PC-9 (cell line): ENCODE data around the gene RNF157. TPM values are rescaled to one million over a fixed set of nuclear protein-coding genes. Genes with fewer than 3 reads are reported as not detected.

Experiments
- BruUV-seq: library from RNA; stranded (reverse); fragments of 400-500 nt; replicated peaks from 2 replicates; lab custom pipeline; 2021; lab: Mats Ljungman, UMichigan
- CTCF ChIA-PET: fragments of 300-600 bp; sonication (Branson Sonifier 250); formaldehyde crosslinking; loops from one replicate; lab custom pipeline; 2022; ENCODE audit warnings: antibody characterized with exemption; lab: Charles Lee
- POLR2A ChIA-PET: fragments of 300-600 bp; sonication (Branson Sonifier 250); formaldehyde crosslinking; loops from one replicate; lab custom pipeline; 2022; ENCODE audit warnings: antibody characterized with exemption; ENCODE audit not compliant: unreplicated experiment; lab: Charles Lee
- DNase-seq, 2 experiments: peaks; one replicate each; pipeline versions ENCODE4 v3.0.0 to v3.0.0-alpha.2; 2015 to 2022; ENCODE audit warnings: mixed read lengths in 1 of 2
- H2AFZ ChIP-seq: fragments of 200-600 bp; sonication (generic); 2 replicates; pipeline ENCODE4 v1.8.1; 2017; ENCODE audit warnings: antibody characterized with exemption
- H3F3A ChIP-seq: fragments of 200-600 bp; sonication (generic); 2 replicates; pipeline ENCODE4 v1.8.1; 2017; ENCODE audit warnings: antibody characterized with exemption, mild to moderate bottlenecking, low read depth; ENCODE audit not compliant: insufficient read depth
- H3K27ac ChIP-seq: fragments of 200-600 bp; sonication (generic); 2 replicates; pipeline ENCODE4 v1.6.1; 2016; ENCODE audit warnings: mixed run types
- H3K27me3 ChIP-seq: fragments of 200-600 bp; sonication (generic); 2 replicates; pipeline ENCODE4 v1.6.1; 2016; ENCODE audit warnings: low read depth, mixed run types; ENCODE audit not compliant: insufficient read depth
- H3K36me3 ChIP-seq: fragments of 200-600 bp; sonication (generic); 2 replicates; pipeline ENCODE4 v1.6.1; 2016; ENCODE audit warnings: low read depth, mixed run types
- H3K4me1 ChIP-seq: fragments of 200-600 bp; sonication (generic); replicated peaks from 2 replicates; pipeline ENCODE4 v1.6.1; 2016; ENCODE audit warnings: mixed run types; ENCODE audit not compliant: insufficient read depth
- H3K4me2 ChIP-seq: fragments of 200-600 bp; sonication (generic); 2 replicates; pipeline ENCODE4 v1.6.1; 2017; ENCODE audit warnings: mixed run types
- H3K4me3 ChIP-seq: fragments of 200-600 bp; sonication (generic); 2 replicates; pipeline ENCODE4 v1.6.1; 2016; ENCODE audit warnings: mixed run types
- H3K79me2 ChIP-seq: fragments of 200-600 bp; sonication (generic); 2 replicates; pipeline ENCODE4 v1.6.1; 2017; ENCODE audit warnings: low read depth, mixed run types
- H3K9me2 ChIP-seq: fragments of 200-600 bp; sonication (generic); 2 replicates; pipeline ENCODE4 v1.8.1; 2017; ENCODE audit warnings: mild to moderate bottlenecking; ENCODE audit not compliant: insufficient read depth
- H3K9me3 ChIP-seq: fragments of 200-600 bp; sonication (generic); 2 replicates; pipeline ENCODE4 v1.8.1; 2016; ENCODE audit warnings: low read depth; ENCODE audit not compliant: insufficient read depth
- H4K20me1 ChIP-seq: fragments of 200-600 bp; sonication (generic); 2 replicates; pipeline ENCODE4 v1.8.1; 2017; ENCODE audit not compliant: insufficient read depth
- EZH2 ChIP-seq: fragments of 200-600 bp; sonication (generic); IDR thresholded peaks from 2 replicates; pipeline ENCODE4 v1.8.0; 2017; ENCODE audit warnings: antibody characterized with exemption, low read depth
- intact Hi-C: fragments of 100-400 bp; cut with micrococcal nuclease; formaldehyde crosslinking; loops from one replicate; pipeline ENCODE4 v1.10.0; 2022; ENCODE audit not compliant: unreplicated experiment
- total RNA-seq: library from RNA; stranded (reverse); gene quantifications from 2 replicates; pipeline ENCODE4 v1.2.3, GENCODE V29; 2021
- TF ChIP-seq, protein P1 (sequence below): fragments of 200-600 bp; sonication (generic); conservative IDR thresholded peaks from 2 replicates; pipeline ENCODE4 v1.6.1; 2017; ENCODE audit warnings: mixed run types, antibody characterized with exemption, mild to moderate bottlenecking, moderate library complexity

The RNF157 gene
- total RNA-seq, 1 experiment from 2014 or later: 7.2 TPM

DNA sequence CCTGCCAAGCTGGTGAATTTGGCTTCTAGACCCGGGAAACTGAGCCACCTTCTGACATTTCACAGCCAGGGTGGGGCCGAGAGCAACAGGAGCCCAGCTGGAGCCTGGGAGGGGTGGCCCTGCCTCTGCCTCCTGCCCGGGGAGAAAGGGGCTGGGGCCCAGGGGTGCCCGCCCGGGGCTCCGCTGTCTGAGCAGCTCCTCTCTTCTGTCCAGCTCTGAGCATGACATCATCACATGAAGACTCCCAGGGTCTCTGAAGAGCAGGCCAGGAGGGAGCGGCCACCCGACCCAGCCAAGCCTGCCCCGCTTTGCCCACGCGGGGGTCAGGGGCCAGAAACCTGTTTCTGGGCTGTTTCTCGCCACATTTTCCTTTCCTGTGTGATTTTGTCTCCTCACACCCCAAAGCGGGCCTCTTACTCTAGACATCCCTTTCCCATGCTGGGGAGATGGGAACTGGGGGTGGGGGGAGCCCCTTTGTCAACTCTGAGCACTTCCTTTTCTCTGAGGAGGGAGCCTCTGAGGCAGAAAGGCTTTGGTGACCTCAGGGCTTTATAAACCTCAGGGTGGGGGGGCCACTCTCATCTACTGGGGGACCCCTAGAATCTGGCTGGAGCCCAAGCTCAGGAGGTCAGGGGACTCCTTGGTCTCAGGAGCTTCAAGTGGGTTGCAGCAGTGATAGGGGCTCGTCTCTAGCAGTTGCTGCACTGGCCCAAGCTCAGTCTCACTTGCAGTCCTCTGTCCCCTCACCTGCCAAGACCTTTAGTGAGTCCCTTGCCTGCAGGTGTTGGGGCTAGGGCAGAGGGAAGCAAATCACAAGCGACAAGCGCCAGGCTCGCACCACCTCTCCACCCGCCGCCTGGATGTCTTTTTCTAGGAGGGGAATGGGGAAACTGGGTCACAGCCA, 32.5 kb upstream of the RNF157 start:
- Histone ChIP-seq H4K20me1 (peaks cover 5% of the 10 kb centered on the region; the same call in 1 of the 2 replicates), H3K27me3 (no peaks in the 10 kb centered on the region), H3K9me2 (no peaks in the 10 kb centered on the region), H3K36me3 (no peaks in the 10 kb centered on the region), H3K4me3 (no peak overlapping the region), H2AFZ (no peak overlapping the region), H3F3A (peaks cover 13% of the 10 kb centered on the region), H3K9me3 (no peaks in the 10 kb centered on the region), H3K27ac (no peak overlapping the region), H3K4me1 (peaks cover 22% of the 10 kb centered on the region), H3K79me2 (peaks cover 20% of the 10 kb centered on the region), H3K4me2 (no peak overlapping the region)
- CTCF ChIA-PET: no interaction called here
- DNase-seq: no peak
- TF ChIP-seq EZH2: no peak
- TF ChIP-seq, protein P1, sequence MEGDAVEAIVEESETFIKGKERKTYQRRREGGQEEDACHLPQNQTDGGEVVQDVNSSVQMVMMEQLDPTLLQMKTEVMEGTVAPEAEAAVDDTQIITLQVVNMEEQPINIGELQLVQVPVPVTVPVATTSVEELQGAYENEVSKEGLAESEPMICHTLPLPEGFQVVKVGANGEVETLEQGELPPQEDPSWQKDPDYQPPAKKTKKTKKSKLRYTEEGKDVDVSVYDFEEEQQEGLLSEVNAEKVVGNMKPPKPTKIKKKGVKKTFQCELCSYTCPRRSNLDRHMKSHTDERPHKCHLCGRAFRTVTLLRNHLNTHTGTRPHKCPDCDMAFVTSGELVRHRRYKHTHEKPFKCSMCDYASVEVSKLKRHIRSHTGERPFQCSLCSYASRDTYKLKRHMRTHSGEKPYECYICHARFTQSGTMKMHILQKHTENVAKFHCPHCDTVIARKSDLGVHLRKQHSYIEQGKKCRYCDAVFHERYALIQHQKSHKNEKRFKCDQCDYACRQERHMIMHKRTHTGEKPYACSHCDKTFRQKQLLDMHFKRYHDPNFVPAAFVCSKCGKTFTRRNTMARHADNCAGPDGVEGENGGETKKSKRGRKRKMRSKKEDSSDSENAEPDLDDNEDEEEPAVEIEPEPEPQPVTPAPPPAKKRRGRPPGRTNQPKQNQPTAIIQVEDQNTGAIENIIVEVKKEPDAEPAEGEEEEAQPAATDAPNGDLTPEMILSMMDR: no peak
- intact Hi-C loops: loop anchor here (10.0 kb wide), 2 partner anchors 368 to 498 kb away; partner anchors contain the start of gene MRPL38
- POLR2A ChIA-PET: no interaction called here
- no TSS peak for BruUV-seq

DNA sequence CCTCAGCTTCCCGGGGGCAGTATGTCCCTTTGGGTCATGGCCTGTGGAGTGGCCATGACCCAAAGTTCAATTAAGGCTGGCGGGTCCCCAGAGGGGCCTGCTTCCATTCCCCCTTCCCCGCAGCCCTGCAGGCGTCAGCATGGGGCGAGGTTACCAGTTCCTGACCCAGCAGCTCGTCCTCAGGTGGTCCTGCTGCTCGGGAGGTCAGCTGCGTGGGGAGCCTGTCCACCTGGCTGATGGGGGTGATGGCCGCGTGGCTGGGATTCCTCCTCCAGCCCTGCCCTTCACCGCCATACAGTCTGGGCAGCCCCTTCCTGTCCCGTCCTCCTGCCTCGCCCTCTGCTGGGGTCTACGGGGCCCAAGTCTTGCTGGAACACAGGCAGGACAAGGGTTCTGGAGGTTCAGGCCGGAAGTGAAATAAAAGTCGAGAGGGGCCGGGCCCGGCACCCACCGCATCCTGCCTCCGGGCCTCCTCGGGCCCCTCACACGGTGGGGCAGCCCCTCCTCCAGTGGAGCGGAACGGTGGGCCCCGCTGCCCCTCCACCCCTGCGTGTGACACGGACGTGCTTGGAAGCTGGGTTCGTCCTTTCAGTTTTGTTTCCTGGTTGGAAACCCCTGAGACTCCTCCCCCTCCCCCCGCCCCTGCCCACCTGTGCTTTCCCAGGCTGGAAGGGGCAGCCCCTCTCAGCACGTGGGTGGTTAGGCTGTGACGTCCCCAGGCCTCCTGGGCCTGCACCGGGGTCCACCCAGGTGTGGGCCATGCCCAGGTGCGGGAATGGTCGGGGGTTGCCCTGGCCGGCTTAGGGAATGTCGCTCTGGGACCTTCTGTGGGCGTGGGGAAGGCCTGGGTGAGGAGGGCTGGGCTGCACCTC, 31.6 kb upstream of the RNF157 start:
- no peak for TF ChIP-seq EZH2
- TF ChIP-seq, protein P1: no peak
- ChIA-PET POLR2A (interaction anchor here (0.6 kb wide), 1 partner anchor 1183 kb away, joined by 3 read pairs; no protein-coding TSS in a partner anchor), CTCF (no interaction called here)
- intact Hi-C loops: loop anchor here (10.0 kb wide), 2 partner anchors 367 to 497 kb away; partner anchors contain the start of gene MRPL38
- no peak for DNase-seq
- Histone ChIP-seq H3K79me2 (peaks cover 28% of the 10 kb centered on the region), H3K4me3 (no peak overlapping the region), H3F3A (peaks cover 13% of the 10 kb centered on the region), H3K9me3 (no peaks in the 10 kb centered on the region), H3K36me3 (no peaks in the 10 kb centered on the region), H3K27me3 (no peaks in the 10 kb centered on the region), H2AFZ (no peak overlapping the region), H3K27ac (no peak overlapping the region), H3K4me2 (no peak overlapping the region), H3K9me2 (no peaks in the 10 kb centered on the region), H3K4me1 (peaks cover 22% of the 10 kb centered on the region), H4K20me1 (peaks cover 5% of the 10 kb centered on the region; the same call in 1 of the 2 replicates)
- BruUV-seq: no TSS peak
